ENCODE data around the gene ZGPAT. TPM values are rescaled to one million over a fixed set of nuclear protein-coding genes. Genes with fewer than 3 reads are reported as not detected.

The ZGPAT gene
- total RNA-seq, 6 experiments from 2014 or later, result 18.3 to 22.9 (median 19.6) TPM

GRCh38 chr20:63782521-63782971 is 74.7 kb downstream of the ZGPAT start:
- no peak for DNase-seq
- Mint-ChIP-seq H3K36me3 (ENCODE audit: low read depth) (no peaks in the 10 kb centered on the region), H3K27ac (no peak overlapping the region), H3K27me3 (ENCODE audit: insufficient read depth) (no peaks in the 10 kb centered on the region; the same call in 1 of the 2 replicates), H3K9me3 (no peaks in the 10 kb centered on the region), H3K4me1 (ENCODE audit: low read depth) (peaks cover 8% of the 10 kb centered on the region), H3K4me3 (no peak overlapping the region)
- no peak for TF ChIP-seq CTCF (IDR thresholded peaks at IDR 0.05)

GRCh38 chr20:63783970-63784369 is 76.1 kb downstream of the ZGPAT start:
- no peaks in the 10 kb centered on the region; the same call in 1 of the 2 replicates for H3K27me3 Mint-ChIP-seq (ENCODE audit: insufficient read depth)
- no peak for TF ChIP-seq CTCF (IDR thresholded peaks at IDR 0.05)
- H3K4me3 Mint-ChIP-seq, result no peak overlapping the region
- DNase-seq, result no peak
- no peaks in the 10 kb centered on the region for H3K36me3 Mint-ChIP-seq (ENCODE audit: low read depth)
- H3K9me3 Mint-ChIP-seq, result no peaks in the 10 kb centered on the region
- H3K27ac Mint-ChIP-seq, result no peak overlapping the region
- no peaks in the 10 kb centered on the region for H3K4me1 Mint-ChIP-seq (ENCODE audit: low read depth)

GRCh38 chr20:63785691-63786131 is 77.9 kb downstream of the ZGPAT start:
- no peaks in the 10 kb centered on the region for H3K4me1 Mint-ChIP-seq (ENCODE audit: low read depth)
- H3K27ac Mint-ChIP-seq, result no peak overlapping the region
- no peaks in the 10 kb centered on the region; the same call in 1 of the 2 replicates for H3K27me3 Mint-ChIP-seq (ENCODE audit: insufficient read depth)
- no peaks in the 10 kb centered on the region for H3K36me3 Mint-ChIP-seq (ENCODE audit: low read depth)
- no peak for DNase-seq
- TF ChIP-seq CTCF (IDR thresholded peaks at IDR 0.05), result no peak
- no peak overlapping the region for H3K4me3 Mint-ChIP-seq
- H3K9me3 Mint-ChIP-seq, result no peaks in the 10 kb centered on the region

Other genes starting within 250 kb of the ZGPAT start
- not detected for gene KCNQ2, start 235.4 kb upstream of the ZGPAT start, total RNA-seq (2021; fragmentation: NEBNext Ultra II Directional; extraction: Animal tissue kit (Norgen Biotek cat#: 25700))
- gene EEF1A2, start 209.0 kb upstream of the ZGPAT start, total RNA-seq (2021; fragmentation: NEBNext Ultra II Directional; extraction: Animal tissue kit (Norgen Biotek cat#: 25700)), result 1 to 10 TPM; 1.1 to 7.2 (median 1.7) TPM
- gene PPDPF, start 187.3 kb upstream of the ZGPAT start, total RNA-seq (2021; fragmentation: NEBNext Ultra II Directional; extraction: Animal tissue kit (Norgen Biotek cat#: 25700)), result 100 to 1,000 TPM; 388 to 518 (median 443) TPM
- gene PTK6, start 170.7 kb upstream of the ZGPAT start, total RNA-seq (2021; fragmentation: NEBNext Ultra II Directional; extraction: Animal tissue kit (Norgen Biotek cat#: 25700)), result under 1 TPM in 2 of 6 experiments, not detected in 4; 0.07 TPM
- not detected for gene SRMS, start 160.3 kb upstream of the ZGPAT start, total RNA-seq (2021; fragmentation: NEBNext Ultra II Directional; extraction: Animal tissue kit (Norgen Biotek cat#: 25700))
- not detected for gene FNDC11, start 153.9 kb upstream of the ZGPAT start, total RNA-seq (2021; fragmentation: NEBNext Ultra II Directional; extraction: Animal tissue kit (Norgen Biotek cat#: 25700))
- gene HELZ2, start 133.8 kb upstream of the ZGPAT start, total RNA-seq (2021; fragmentation: NEBNext Ultra II Directional; extraction: Animal tissue kit (Norgen Biotek cat#: 25700)), result 10 to 100 TPM; 14.7 to 20.4 (median 16.5) TPM
- 10 to 100 TPM; 10.9 to 12.4 (median 12.0) TPM for gene GMEB2, start 80.9 kb upstream of the ZGPAT start, total RNA-seq (2021; fragmentation: NEBNext Ultra II Directional; extraction: Animal tissue kit (Norgen Biotek cat#: 25700))
- gene STMN3, start 54.6 kb upstream of the ZGPAT start, total RNA-seq (2021; fragmentation: NEBNext Ultra II Directional; extraction: Animal tissue kit (Norgen Biotek cat#: 25700)), result 1 to 10 TPM in 5 of 6 experiments, under 1 TPM in 1; 0.77 to 3.2 (median 1.5) TPM
- gene RTEL1, start 49.7 kb upstream of the ZGPAT start, total RNA-seq (2021; fragmentation: NEBNext Ultra II Directional; extraction: Animal tissue kit (Norgen Biotek cat#: 25700)), result 10 to 100 TPM; 19.0 to 26.8 (median 22.7) TPM
- 1 to 10 TPM in 3 of 6 experiments, under 1 TPM in 3; 0.33 to 1.8 (median 1.1) TPM for gene TNFRSF6B, start 11.4 kb upstream of the ZGPAT start, total RNA-seq (2021; fragmentation: NEBNext Ultra II Directional; extraction: Animal tissue kit (Norgen Biotek cat#: 25700))
- 10 to 100 TPM; 35.1 to 44.2 (median 37.4) TPM for gene ARFRP1, start 63 bp upstream of the ZGPAT start, total RNA-seq (2021; fragmentation: NEBNext Ultra II Directional; extraction: Animal tissue kit (Norgen Biotek cat#: 25700))
- gene LIME1, start 28.6 kb downstream of the ZGPAT start, total RNA-seq (2021; fragmentation: NEBNext Ultra II Directional; extraction: Animal tissue kit (Norgen Biotek cat#: 25700)), result 1 to 10 TPM; 3.4 to 6.1 (median 4.6) TPM
- gene SLC2A4RG, start 31.7 kb downstream of the ZGPAT start, total RNA-seq (2021; fragmentation: NEBNext Ultra II Directional; extraction: Animal tissue kit (Norgen Biotek cat#: 25700)), result 100 to 1,000 TPM in 3 of 6 experiments, 10 to 100 TPM in 3; 89.6 to 122 (median 102) TPM
- gene ZBTB46, start 123.2 kb downstream of the ZGPAT start, total RNA-seq (2021; fragmentation: NEBNext Ultra II Directional; extraction: Animal tissue kit (Norgen Biotek cat#: 25700)), result 1 to 10 TPM in 2 of 6 experiments, under 1 TPM in 4; 0.38 to 1.1 (median 0.64) TPM
- gene ABHD16B, start 153.5 kb downstream of the ZGPAT start, total RNA-seq (2021; fragmentation: NEBNext Ultra II Directional; extraction: Animal tissue kit (Norgen Biotek cat#: 25700)), result not detected
- gene TPD52L2, start 157.2 kb downstream of the ZGPAT start, total RNA-seq (2021; fragmentation: NEBNext Ultra II Directional; extraction: Animal tissue kit (Norgen Biotek cat#: 25700)), result 100 to 1,000 TPM; 161 to 196 (median 169) TPM
- 10 to 100 TPM; 52.0 to 65.8 (median 56.2) TPM for gene DNAJC5, start 187.1 kb downstream of the ZGPAT start, total RNA-seq (2021; fragmentation: NEBNext Ultra II Directional; extraction: Animal tissue kit (Norgen Biotek cat#: 25700))
- gene UCKL1, start 248.4 kb downstream of the ZGPAT start, total RNA-seq (2021; fragmentation: NEBNext Ultra II Directional; extraction: Animal tissue kit (Norgen Biotek cat#: 25700)), result 10 to 100 TPM; 17.2 to 21.7 (median 19.4) TPM

Measured in HFFc6 (cell line).